Choroid plexus epithelial cell (primary cell): ENCODE results near the gene MRPL23.
A peak's percentile ranks its signal among the peaks of the same experiment; 100 is the strongest.

ENCODE experiments used
- DNase-seq: peaks from one replicate; pipeline ENCODE4 v3.0.0-alpha.2; 2010; ENCODE audit warnings: low read depth
- H3K4me3 ChIP-seq: 2 replicates; pipeline ENCODE4 v1.5.1; 2011; ENCODE audit warnings: low read depth, mild to moderate bottlenecking, control low read depth, low read length, moderate library complexity
- TF ChIP-seq, protein P1 (sequence below): conservative IDR thresholded peaks from 2 replicates; pipeline ENCODE4 v1.5.1; 2011; ENCODE audit warnings: low read depth, mild to moderate bottlenecking, control low read depth, inconsistent platforms, low read length, moderate library complexity

Gene MRPL23

GRCh38 chr11:1942558-1943260 lies 4.4 kb upstream of the MRPL23 start:
- no peak for DNase-seq
- no peak overlapping the region for H3K4me3 ChIP-seq
- TF ChIP-seq, protein P1, sequence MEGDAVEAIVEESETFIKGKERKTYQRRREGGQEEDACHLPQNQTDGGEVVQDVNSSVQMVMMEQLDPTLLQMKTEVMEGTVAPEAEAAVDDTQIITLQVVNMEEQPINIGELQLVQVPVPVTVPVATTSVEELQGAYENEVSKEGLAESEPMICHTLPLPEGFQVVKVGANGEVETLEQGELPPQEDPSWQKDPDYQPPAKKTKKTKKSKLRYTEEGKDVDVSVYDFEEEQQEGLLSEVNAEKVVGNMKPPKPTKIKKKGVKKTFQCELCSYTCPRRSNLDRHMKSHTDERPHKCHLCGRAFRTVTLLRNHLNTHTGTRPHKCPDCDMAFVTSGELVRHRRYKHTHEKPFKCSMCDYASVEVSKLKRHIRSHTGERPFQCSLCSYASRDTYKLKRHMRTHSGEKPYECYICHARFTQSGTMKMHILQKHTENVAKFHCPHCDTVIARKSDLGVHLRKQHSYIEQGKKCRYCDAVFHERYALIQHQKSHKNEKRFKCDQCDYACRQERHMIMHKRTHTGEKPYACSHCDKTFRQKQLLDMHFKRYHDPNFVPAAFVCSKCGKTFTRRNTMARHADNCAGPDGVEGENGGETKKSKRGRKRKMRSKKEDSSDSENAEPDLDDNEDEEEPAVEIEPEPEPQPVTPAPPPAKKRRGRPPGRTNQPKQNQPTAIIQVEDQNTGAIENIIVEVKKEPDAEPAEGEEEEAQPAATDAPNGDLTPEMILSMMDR: no peak

- TF ChIP-seq, protein P1: no peak
- no peak overlapping the region for H3K4me3 ChIP-seq
- DNase-seq: no peak
Observed at GRCh38 chr11:1943576-1943975, 3.6 kb upstream of the MRPL23 start.

GRCh38 chr11:1943977-1944376 lies 3.2 kb upstream of the MRPL23 start:
- peak; percentile 41 for DNase-seq
- TF ChIP-seq, protein P1: no peak
- H3K4me3 ChIP-seq: no peak overlapping the region

GRCh38 chr11:1947592-1948237 lies 583 bp downstream of the MRPL23 start:
- no peak for DNase-seq
- no peak overlapping the region for H3K4me3 ChIP-seq
- TF ChIP-seq, protein P1: no peak

DNA sequence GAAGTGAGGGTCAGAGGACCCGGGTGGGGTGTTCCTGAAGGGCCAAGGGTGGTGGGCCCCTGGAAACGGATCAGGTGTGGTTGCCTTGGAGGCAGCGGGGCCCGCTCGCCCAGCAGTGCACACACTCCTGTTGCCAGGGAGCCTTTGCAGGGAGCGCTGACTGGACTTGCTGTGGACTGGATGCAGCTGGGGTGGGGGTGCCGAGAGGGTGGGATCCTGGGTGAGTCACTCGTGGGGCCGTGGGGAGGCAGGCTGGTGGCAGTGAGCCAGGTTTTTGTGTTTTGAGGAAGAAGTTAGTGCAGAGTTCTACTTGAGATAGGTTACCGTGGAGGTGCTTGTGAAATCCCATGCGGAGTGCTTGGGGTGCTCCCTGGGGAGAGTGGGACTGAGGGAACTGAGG lies 1.3 kb downstream of the MRPL23 start:
- DNase-seq: no peak
- no peak overlapping the region for H3K4me3 ChIP-seq
- TF ChIP-seq, protein P1: no peak

DNA sequence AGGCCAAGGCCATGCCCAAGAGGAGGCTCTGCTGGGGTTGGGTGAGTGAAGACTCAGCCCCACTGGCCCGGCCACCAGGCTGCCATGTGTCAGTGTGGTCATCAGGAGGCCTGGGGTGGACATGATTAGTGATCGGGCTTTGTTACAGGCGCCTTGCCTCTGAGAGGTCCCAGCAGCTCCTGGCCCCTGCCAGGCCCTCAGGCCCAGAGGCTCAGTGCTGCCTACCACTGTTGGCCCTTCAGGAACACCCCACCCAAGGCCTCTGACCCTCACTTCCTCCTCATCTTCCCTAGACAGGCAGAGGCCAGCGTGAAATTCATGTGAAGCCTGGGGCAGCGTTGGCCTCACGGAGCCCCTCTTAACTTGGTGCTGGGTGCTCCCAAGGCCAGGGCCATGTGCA lies 2.2 kb downstream of the MRPL23 start:
- TF ChIP-seq, protein P1: no peak
- no peak for DNase-seq
- no peak overlapping the region for H3K4me3 ChIP-seq

DNA sequence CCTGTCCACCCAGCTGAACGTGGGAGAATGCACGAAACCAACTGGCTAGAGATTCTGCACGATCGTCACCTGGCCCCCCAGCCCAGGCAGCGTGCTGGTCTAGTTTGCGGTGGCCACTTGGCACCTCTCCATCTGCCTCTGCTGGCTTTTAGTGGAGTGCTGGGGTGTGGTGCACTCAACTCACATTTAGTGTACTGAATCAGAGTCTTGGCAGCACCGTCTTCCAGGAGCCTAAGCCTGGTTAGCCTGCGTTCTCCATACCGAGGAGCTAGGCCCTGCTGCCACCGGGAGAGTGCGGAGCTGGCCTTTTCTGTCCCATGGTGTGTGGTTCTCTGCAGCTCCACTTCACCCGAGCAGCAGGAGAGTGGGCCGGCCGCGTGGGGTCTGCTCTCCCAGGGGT lies 2.8 kb downstream of the MRPL23 start:
- no peak for DNase-seq
- TF ChIP-seq, protein P1: no peak

More for the DNA sequence above, 2.8 kb downstream of the MRPL23 start:
- H3K4me3 ChIP-seq: no peak overlapping the region
